Psoas muscle (tissue), 8 donors: ENCODE data around the gene TTC13. TPM values are rescaled to one million over a fixed set of nuclear protein-coding genes. Genes with fewer than 3 reads are reported as not detected.

Source experiments
- ATAC-seq, 4 donors: fragments of 200-7000 bp; cut with Tn5 transposase; one replicate each; pipeline ENCODE4 v1.9.1; 2020; ENCODE audit warnings: moderate library complexity in 3 of 4, mild to moderate bottlenecking in 2 of 4
- DNase-seq, 2 donors: peaks; one replicate each; pipeline ENCODE4 v3.0.0-alpha.2; 2020
- H3K27ac ChIP-seq: fragments of 200-600 bp; one replicate; pipeline ENCODE4 v1.8.0; 2022
- H3K27me3 ChIP-seq, 3 donors: fragments of 200-600 bp in 1 of 3; one replicate each; pipeline versions ENCODE4 v1.6.1 to v1.8.0; 2013 to 2022; ENCODE audit warnings: low read length in 2 of 3, mild to moderate bottlenecking in 2 of 3, moderate library complexity in 1 of 3; ENCODE audit not compliant: insufficient read depth in 3 of 3
- H3K36me3 ChIP-seq, 2 donors: fragments of 200-600 bp in 1 of 2; one replicate each; pipeline versions ENCODE4 v1.6.1 to v1.8.0; 2013 to 2022; ENCODE audit warnings: low read depth in 1 of 2, mild to moderate bottlenecking in 1 of 2, moderate library complexity in 1 of 2; ENCODE audit not compliant: insufficient read depth in 1 of 2
- H3K4me1 ChIP-seq: fragments of 200-600 bp; one replicate; pipeline ENCODE4 v1.8.0; 2022
- H3K4me3 ChIP-seq: fragments of 200-600 bp; one replicate; pipeline ENCODE4 v1.8.0; 2022; ENCODE audit warnings: mild to moderate bottlenecking
- H3K9me3 ChIP-seq: fragments of 200-600 bp; one replicate; pipeline ENCODE4 v1.8.0; 2022
- WGBS, 3 donors: extraction: QIAGEN DNeasy Blood & Tissue Kit; methylation state at CpG; one replicate each; pipeline versions ENCODE4 v1.1.6 to v1.1.7; 2013; 5-methylcytosine and 5-hydroxymethylcytosine counted together
- intact Hi-C, 2 donors: fragments of 100-400 bp; cut with DNase I; formaldehyde crosslinking; loops; one replicate each; pipeline versions ENCODE4 v1.11.0 to v1.14.2; 2022
- polyA plus RNA-seq, 3 donors: library from polyadenylated mRNA; stranded (reverse); fragments of 200-250 nt; gene quantifications; one replicate each; pipeline ENCODE4 v1.2.3, GENCODE V29; 2013
- total RNA-seq, 4 donors: library from RNA; stranded (reverse); fragmentation: NEBNext Ultra II Directional in 2 of 4; extraction: Animal tissue kit (Norgen Biotek cat#: 25700) in 2 of 4; gene quantifications; one replicate each; pipeline versions ENCODE4 v1.2.1 to v1.2.4, GENCODE V29; 2021 to 2023
- TF ChIP-seq, protein P1 (sequence below): fragments of 200-600 bp; IDR thresholded peaks from one replicate; pipeline ENCODE4 v1.8.0; 2022; ENCODE audit warnings: antibody characterized with exemption
- donor health status: healthy with polysubstance abuse.
- donor health status: DM: no; HTN: no; CAD: no; lungs with moderate emphysema.
- donor health status: Bipolar disorder and iron deficiency.
- donor health status: healthy.
- donor health status: DM: yes; HTN: yes; CAD: no.
- donor health status: DM: no; HTN: no; CAD: no.
- donor health status: DM: no; HTN: no; CAD: no.
- donor health status: DM: yes; HTN: yes; CAD: no.

Gene TTC13
- total and polyA plus RNA-seq, 7 donors, result 7.6 to 24.2 (median 11.2) TPM

DNA sequence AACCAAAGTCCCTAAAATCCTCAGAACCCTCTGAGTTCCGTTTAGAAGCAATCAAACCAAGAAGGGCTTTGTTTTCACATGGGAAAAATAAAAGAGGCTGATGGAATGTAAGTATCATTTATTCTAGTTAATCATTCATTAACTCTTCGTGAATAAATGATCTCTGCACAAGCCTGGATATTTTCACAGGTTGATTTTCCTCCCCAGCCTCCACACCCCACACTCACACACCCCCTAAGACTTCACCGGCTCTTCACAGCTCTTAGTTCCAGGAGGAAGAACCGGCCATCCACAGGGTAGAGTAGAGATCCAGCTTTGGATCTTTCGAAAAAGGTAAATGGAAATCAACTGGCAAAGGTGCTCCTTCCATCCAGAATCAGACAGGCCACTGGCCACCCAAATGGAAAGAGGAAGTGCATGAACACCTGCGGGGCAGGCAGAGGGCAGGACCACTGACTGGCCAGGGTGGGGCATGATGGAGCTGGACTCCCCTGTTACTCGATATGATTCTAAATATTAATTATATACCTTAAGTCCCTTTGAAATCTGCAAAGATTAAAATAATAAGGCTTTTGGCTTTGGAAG lies 120.3 kb downstream of the TTC13 start:
- peaks cover 0 to 12% of the 10 kb centered on the region in 2 donors for H3K36me3 ChIP-seq
- DNase-seq, result no peak
- H3K27ac ChIP-seq, result no peak overlapping the region
- H3K4me3 ChIP-seq, result no peak overlapping the region
- ATAC-seq, result no peak
- no peaks in the 10 kb centered on the region for H3K27me3 ChIP-seq
- H3K4me1 ChIP-seq, result peaks cover 52% of the 10 kb centered on the region
- intact Hi-C loops, result no loop called here
- no peaks in the 10 kb centered on the region for H3K9me3 ChIP-seq
- TF ChIP-seq, protein P1, sequence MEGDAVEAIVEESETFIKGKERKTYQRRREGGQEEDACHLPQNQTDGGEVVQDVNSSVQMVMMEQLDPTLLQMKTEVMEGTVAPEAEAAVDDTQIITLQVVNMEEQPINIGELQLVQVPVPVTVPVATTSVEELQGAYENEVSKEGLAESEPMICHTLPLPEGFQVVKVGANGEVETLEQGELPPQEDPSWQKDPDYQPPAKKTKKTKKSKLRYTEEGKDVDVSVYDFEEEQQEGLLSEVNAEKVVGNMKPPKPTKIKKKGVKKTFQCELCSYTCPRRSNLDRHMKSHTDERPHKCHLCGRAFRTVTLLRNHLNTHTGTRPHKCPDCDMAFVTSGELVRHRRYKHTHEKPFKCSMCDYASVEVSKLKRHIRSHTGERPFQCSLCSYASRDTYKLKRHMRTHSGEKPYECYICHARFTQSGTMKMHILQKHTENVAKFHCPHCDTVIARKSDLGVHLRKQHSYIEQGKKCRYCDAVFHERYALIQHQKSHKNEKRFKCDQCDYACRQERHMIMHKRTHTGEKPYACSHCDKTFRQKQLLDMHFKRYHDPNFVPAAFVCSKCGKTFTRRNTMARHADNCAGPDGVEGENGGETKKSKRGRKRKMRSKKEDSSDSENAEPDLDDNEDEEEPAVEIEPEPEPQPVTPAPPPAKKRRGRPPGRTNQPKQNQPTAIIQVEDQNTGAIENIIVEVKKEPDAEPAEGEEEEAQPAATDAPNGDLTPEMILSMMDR, result no peak
- 89 to 95% (median 92%) methylated on average over 7 of the region's 7 CpGs for WGBS, 3 donors

DNA sequence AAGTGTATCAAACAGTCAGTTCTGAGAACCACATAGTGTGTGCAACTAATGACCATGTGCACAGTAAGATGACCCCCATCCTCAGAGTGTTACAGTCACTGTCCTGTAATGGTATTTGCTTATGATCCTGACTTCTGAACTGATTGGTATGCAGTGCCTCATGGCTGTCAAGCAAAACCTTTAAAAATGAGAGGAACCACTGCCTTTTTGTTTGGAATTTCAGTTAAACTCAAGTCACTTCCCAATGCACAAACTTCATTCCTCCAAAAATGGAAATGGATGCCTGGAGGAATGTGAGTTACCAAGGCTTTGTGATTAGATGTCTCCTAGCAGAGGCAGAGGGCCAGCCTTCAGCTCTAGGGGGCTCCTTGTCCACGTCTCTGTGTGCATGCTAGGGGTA lies 120.8 kb downstream of the TTC13 start:
- Histone ChIP-seq H3K9me3 (no peaks in the 10 kb centered on the region), H3K4me1 (peaks cover 52% of the 10 kb centered on the region), H3K27me3 (no peaks in the 10 kb centered on the region), H3K4me3 (no peak overlapping the region), H3K36me3 (peaks cover 0 to 18% of the 10 kb centered on the region in 2 donors), H3K27ac (no peak overlapping the region)
- WGBS, 3 donors, result 73 to 80% (median 77%) methylated on average over 1 of the region's 1 CpG
- no peak for DNase-seq
- no peak for ATAC-seq
- TF ChIP-seq, protein P1, result no peak
- intact Hi-C loops, result no loop called here

DNA sequence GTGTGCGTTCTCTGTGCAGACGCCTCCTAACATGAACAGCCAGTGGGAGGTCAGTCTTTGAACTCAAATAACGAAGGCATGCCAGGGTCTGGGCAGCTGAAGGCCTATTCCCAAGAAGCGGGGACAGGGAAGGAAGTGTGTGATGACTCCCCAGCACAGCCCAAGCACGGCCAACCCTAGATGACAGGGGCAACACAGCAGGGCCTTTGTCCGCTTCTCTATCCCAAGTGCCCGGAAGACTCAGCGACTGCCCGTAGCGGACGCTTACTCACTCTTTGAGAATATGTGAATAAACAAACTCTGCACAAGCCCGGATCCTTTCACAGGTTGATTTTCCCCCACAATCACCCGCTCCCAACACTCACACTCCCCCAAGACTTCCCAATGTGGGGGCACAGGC lies 121.6 kb downstream of the TTC13 start:
- ATAC-seq (no peak), DNase-seq (no peak)
- intact Hi-C loops, result no loop called here
- Histone ChIP-seq H3K4me3 (no peak overlapping the region), H3K36me3 (peaks cover 0 to 24% of the 10 kb centered on the region in 2 donors), H3K9me3 (no peaks in the 10 kb centered on the region), H3K4me1 (peaks cover 46% of the 10 kb centered on the region), H3K27me3 (no peaks in the 10 kb centered on the region), H3K27ac (no peak overlapping the region)
- TF ChIP-seq, protein P1, result no peak
- WGBS, 3 donors, result 91 to 96% (median 95%) methylated on average over 13 of the region's 13 CpGs

Other genes starting within 250 kb of the TTC13 start
- not detected for gene CAPN9, start 231.5 kb downstream of the TTC13 start, total RNA-seq
- under 1 TPM in 1 of 3 donors, not detected in 2; 0.03 TPM for gene CAPN9, start 231.5 kb downstream of the TTC13 start, polyA plus RNA-seq
- 100 to 1,000 TPM in 2 of 4 donors, 10 to 100 TPM in 2; 32.0 to 122 (median 86.7) TPM for gene C1orf198, start 110.3 kb downstream of the TTC13 start, total RNA-seq
- gene C1orf198, start 110.3 kb downstream of the TTC13 start, polyA plus RNA-seq, result 10 to 100 TPM; 44.6 to 99.6 (median 81.8) TPM
- gene ARV1, start 233 bp upstream of the TTC13 start, total RNA-seq, result 10 to 100 TPM in 3 of 4 donors, 1 to 10 TPM in 1; 7.9 to 18.7 (median 12.2) TPM
- 10 to 100 TPM; 12.6 to 22.5 (median 21.8) TPM for gene ARV1, start 233 bp upstream of the TTC13 start, polyA plus RNA-seq
- gene FAM89A, start 61.4 kb upstream of the TTC13 start, total RNA-seq, result 1 to 10 TPM; 2.7 to 6.3 (median 4.6) TPM
- 1 to 10 TPM; 2.9 to 5.1 (median 4.2) TPM for gene FAM89A, start 61.4 kb upstream of the TTC13 start, polyA plus RNA-seq
- under 1 TPM in 1 of 4 donors, not detected in 3; 0.06 TPM for gene TRIM67, start 183.2 kb upstream of the TTC13 start, total RNA-seq
- not detected for gene TRIM67, start 183.2 kb upstream of the TTC13 start, polyA plus RNA-seq